Duodenal mucosa (tissue), 2 donors: ENCODE results near the gene GCGR.

Source experiments
- H3K27ac ChIP-seq: one replicate; pipeline ENCODE4 v1.7.0; 2013; ENCODE audit warnings: low read depth, low read length
- H3K27me3 ChIP-seq, 2 donors: one replicate each; pipeline ENCODE4 v1.7.0; 2013; ENCODE audit warnings: low read length in 2 of 2, control low read depth in 1 of 2; ENCODE audit not compliant: insufficient read depth in 2 of 2, control insufficient read depth in 1 of 2
- H3K36me3 ChIP-seq, 2 donors: one replicate each; pipeline ENCODE4 v1.7.0; 2013; ENCODE audit warnings: low read length in 2 of 2, control low read depth in 1 of 2; ENCODE audit not compliant: insufficient read depth in 2 of 2, control insufficient read depth in 1 of 2
- H3K4me1 ChIP-seq, 2 donors: one replicate each; pipeline ENCODE4 v1.7.0; 2013; ENCODE audit warnings: low read length in 2 of 2, control low read depth in 1 of 2; ENCODE audit not compliant: insufficient read depth in 2 of 2, control insufficient read depth in 1 of 2
- H3K4me3 ChIP-seq, 2 donors: one replicate each; pipeline ENCODE4 v1.7.0; 2013; ENCODE audit warnings: low read length in 2 of 2, low read depth in 1 of 2
- H3K9ac ChIP-seq, 2 donors: one replicate each; pipeline ENCODE4 v1.7.0; 2013; ENCODE audit warnings: low read length in 2 of 2, low read depth in 1 of 2
- H3K9me3 ChIP-seq, 2 donors: one replicate each; pipeline ENCODE4 v1.7.0; 2013; ENCODE audit warnings: low read length in 2 of 2, control low read depth in 1 of 2; ENCODE audit not compliant: control insufficient read depth in 1 of 2

GCGR gene

DNA sequence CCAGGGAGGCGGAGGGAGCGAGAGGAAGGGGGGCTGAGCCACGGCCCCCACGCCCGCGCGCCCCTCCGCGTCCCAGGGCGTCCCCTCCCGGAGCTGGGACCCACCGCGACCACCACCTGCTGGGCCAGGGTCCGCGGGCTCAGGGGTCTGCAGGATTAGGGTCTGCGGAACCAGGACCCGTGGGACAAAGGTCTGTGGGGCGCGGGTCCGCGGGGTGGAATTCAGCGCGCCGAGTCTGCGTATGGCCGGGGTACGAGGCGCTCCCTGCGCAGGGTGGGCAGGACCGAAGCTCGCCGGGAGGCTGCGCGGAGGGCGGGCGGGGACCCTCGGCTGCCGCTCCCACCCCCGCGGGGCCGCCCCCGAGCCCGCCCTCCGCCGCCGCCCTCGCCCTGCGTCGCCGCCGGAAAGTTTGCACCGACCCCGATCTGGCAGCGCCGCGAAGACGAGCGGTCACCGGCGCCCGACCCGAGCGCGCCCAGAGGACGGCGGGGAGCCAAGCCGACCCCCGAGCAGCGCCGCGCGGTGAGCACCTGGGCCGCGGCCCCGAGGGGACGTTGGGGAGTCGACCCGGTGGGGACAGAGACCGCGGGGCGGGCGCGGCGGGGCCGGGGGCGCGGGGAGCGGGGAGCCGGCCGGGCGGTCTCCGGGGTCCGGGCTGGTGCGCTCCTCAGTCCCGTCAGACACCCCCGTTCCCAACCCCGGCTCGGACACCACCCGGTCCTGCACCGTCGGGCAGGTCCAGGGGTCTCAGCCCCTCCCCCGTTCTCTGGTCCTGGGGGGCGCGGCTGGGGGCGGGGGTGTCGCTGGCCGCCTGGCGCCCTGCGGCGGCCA, at the start of gene GCGR:
Gene GCGR, plus strand, starts transcription at position 423 of the 831 bp plus-strand sequence. CDS start 4,869 bp downstream, outside the sequence.
- Histone ChIP-seq H3K27me3 (peaks cover 56 to 63% of the 10 kb centered on the region in 2 donors), H3K36me3 (no peaks in the 10 kb centered on the region)

GRCh38 chr17:81792675-81793615, 11.0 kb upstream of the GCGR start:
- H3K27ac ChIP-seq, result no peak overlapping the region
- H3K9me3 ChIP-seq, result no peaks in the 10 kb centered on the region
- H3K4me3 ChIP-seq, result no peak overlapping the region
- H3K4me1 ChIP-seq, result peaks cover 0 to 7% of the 10 kb centered on the region in 2 donors
- H3K27me3 ChIP-seq, result peaks cover 0 to 20% of the 10 kb centered on the region in 2 donors
- H3K9ac ChIP-seq, result no peak overlapping the region
- no peaks in the 10 kb centered on the region for H3K36me3 ChIP-seq

More for the DNA sequence above, at the start of gene GCGR:
- H3K9ac ChIP-seq, result no peak within 1 kb of the TSS
- no peaks in the 10 kb centered on the region for H3K9me3 ChIP-seq
- no peaks in the 10 kb centered on the region for H3K4me1 ChIP-seq
- H3K4me3 ChIP-seq, result no peak within 1 kb of the TSS
- no peak within 1 kb of the TSS for H3K27ac ChIP-seq

DNA sequence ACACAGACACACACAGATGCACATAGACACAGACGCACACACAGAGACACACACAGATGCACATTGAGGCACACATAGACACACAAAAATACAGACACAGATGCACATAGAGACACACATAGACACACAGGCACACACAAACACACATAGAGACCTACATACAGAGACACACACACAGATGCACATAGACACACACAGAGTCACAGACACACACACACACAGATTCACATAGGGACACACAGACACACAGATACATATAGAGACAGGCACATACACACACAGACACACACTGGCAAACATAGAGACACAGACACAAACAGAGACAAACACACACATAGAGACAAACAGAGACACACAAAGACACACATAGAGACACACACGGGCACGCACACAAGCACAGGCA, 9.9 kb upstream of the GCGR start:
- no peak overlapping the region for H3K9ac ChIP-seq
- no peaks in the 10 kb centered on the region for H3K9me3 ChIP-seq
- no peaks in the 10 kb centered on the region for H3K36me3 ChIP-seq
- peaks cover 0 to 20% of the 10 kb centered on the region in 2 donors for H3K27me3 ChIP-seq
- H3K4me1 ChIP-seq, result peaks cover 0 to 7% of the 10 kb centered on the region in 2 donors
- H3K4me3 ChIP-seq, result no peak overlapping the region
- H3K27ac ChIP-seq, result no peak overlapping the region

DNA sequence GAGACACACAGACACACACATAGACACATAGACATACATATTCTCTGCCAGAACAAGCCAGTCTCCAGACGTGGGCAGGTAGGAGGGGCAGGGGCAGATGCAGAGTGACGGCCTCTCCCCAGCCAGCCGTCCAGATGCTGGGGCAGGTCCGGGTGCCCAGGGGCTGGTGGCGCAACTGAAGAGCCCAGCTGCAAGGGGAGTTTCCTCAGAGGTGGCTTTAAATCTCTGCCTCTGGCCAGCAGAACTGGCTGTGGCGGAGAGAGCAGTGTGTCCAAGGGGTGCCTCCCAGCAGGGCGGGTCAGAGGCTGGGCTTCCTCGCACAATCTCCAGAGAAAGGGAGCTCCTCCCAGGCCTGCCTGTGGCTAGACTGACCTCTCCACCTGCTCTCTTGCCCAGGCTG, 9.4 kb upstream of the GCGR start:
- Histone ChIP-seq H3K27ac (no peak overlapping the region), H3K27me3 (peaks cover 0 to 20% of the 10 kb centered on the region in 2 donors), H3K9ac (no peak overlapping the region), H3K36me3 (no peaks in the 10 kb centered on the region), H3K4me1 (peaks cover 0 to 7% of the 10 kb centered on the region in 2 donors), H3K9me3 (no peaks in the 10 kb centered on the region), H3K4me3 (no peak overlapping the region)

- Histone ChIP-seq H3K27ac (no peak overlapping the region), H3K4me3 (no peak overlapping the region), H3K36me3 (no peaks in the 10 kb centered on the region), H3K27me3 (peaks cover 36 to 45% of the 10 kb centered on the region in 2 donors), H3K9ac (no peak overlapping the region), H3K4me1 (no peaks in the 10 kb centered on the region), H3K9me3 (no peaks in the 10 kb centered on the region)
These were observed 2.6 kb upstream of the GCGR start for GRCh38 chr17:81801327-81801726.

GRCh38 chr17:81802048-81802758, 1.7 kb upstream of the GCGR start:
- no peaks in the 10 kb centered on the region for H3K4me1 ChIP-seq
- H3K4me3 ChIP-seq, result no peak overlapping the region
- H3K9ac ChIP-seq, result no peak overlapping the region
- no peak overlapping the region for H3K27ac ChIP-seq
- H3K27me3 ChIP-seq, result peaks cover 42 to 54% of the 10 kb centered on the region in 2 donors
- H3K36me3 ChIP-seq, result no peaks in the 10 kb centered on the region
- H3K9me3 ChIP-seq, result no peaks in the 10 kb centered on the region

- Histone ChIP-seq H3K4me1 (no peaks in the 10 kb centered on the region), H3K27ac (no peak overlapping the region), H3K9me3 (no peaks in the 10 kb centered on the region), H3K36me3 (no peaks in the 10 kb centered on the region), H3K27me3 (peaks cover 50 to 61% of the 10 kb centered on the region in 2 donors), H3K9ac (no peak overlapping the region), H3K4me3 (no peak overlapping the region)
These were observed 900 bp upstream of the GCGR start for GRCh38 chr17:81802856-81803643.

DNA sequence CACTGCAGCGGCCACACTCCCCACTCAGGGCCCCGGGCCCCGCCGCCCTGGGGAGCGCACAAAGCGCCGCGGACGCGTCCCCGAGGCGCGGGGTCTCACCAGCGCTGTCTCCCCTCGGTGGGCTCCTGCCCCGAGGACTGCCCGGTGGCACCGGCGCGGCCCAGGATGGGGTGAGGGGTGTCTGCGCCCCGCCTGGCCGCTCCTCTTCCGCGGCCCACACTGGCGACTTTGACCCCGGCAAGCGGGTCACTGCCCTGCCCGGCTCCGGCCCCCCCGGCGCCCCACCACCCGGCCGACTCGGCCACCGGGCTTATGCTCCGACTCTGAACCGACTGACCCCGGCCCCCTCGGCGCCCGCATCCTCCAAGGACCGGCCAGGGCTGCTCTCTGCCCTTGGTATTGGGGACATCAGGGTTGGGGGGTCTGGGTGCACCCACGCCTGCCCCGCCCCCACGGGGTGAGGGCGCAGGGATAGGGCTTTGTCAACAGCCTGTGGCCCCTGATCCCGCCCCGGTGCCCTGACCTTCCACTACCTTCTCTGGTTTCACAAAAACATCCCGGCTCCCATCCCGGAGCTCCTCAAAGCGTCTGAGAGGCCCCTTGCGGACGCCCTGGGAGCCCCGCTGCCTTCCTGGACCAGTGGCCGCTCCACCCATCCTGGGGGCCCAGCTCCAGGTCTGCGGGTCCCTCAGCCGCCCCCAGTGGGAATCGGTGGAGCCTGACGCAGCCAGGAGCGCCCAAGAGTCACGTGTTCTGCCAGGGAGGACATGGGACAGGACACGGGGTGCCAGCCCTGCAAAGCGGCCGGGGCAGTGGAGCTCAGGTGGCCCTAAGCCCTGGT, 829 bp downstream of the GCGR start:
- Histone ChIP-seq H3K27me3 (peaks cover 63 to 64% of the 10 kb centered on the region in 2 donors), H3K4me1 (no peaks in the 10 kb centered on the region), H3K27ac (no peak overlapping the region), H3K36me3 (no peaks in the 10 kb centered on the region), H3K4me3 (no peak overlapping the region), H3K9me3 (no peaks in the 10 kb centered on the region), H3K9ac (no peak overlapping the region)
